ENCODE results near the gene PNPLA7. TPM values are rescaled to one million over a fixed set of nuclear protein-coding genes. Genes with fewer than 3 reads are reported as not detected.

Gene PNPLA7
- total RNA-seq, 4 donors from 2014 or later = 4.5 to 10.5 (median 9.4) TPM

DNA sequence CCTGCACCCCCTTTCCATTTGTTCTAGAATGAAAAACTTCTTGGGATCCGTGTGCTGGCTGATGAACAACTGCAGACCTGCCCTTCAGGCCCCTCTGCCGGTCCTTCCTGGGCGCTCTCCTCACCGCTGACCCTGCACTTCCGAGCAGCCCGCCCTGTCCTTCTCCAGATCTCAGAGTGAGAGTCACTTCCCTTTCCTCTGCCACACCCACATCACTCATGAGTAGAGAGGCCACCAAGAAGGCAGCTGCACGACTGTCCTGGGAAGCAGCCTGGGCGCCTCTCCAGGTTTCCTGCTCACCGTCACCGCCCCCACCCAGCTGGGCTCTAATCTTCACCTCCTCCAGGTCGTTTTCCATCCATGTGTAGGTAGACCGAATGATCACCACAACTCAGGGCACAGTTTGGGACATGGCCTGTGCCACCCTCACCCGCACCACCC, 56.1 kb downstream of the PNPLA7 start:
- intact Hi-C loops (cut with DNase I; ENCODE audit: low total_unique reads) (no loop called here), in situ Hi-C loops (cut with MboI; ENCODE audit: low sequenced_read_pairs in 4 of 4) (no loop called here)
- ATAC-seq = no peak

DNA sequence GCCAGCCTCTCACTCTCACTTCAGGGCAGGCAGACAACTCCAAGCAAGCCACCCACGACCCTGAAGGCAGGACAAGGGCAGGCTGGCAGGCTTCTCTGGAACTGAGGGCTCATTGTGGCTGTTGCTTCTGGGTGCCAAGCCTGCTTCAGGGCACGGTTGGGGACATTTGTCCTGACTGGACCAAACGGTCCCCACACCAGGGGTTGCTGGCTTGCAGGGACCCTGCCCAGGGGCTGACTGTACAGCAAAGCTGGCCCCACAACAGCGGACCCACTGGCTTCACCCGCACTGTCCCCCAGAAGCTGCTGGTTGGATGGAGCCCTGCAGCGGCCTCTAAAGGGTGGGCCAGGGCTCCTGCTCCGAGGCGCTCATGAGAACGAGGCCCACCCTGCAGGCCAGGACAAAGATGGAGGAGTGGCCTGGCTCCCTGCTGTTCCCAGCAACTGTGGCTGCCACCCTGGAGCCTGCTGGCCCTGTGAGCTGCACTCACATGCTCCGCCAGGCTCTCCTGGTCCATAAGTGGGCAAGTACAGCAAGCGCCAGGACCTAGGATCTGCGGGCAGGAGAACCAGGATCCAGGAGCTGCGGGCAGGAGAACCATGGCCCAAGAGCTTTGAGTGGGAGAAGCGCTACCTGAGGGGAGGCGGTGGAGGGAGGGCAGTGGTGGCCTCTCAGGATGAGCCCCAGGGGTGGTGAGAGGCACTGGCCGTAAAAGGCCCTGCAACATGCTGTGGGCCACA, 56.7 kb downstream of the PNPLA7 start:
- H3K27ac ChIP-seq = no peak overlapping the region
- no peak overlapping the region for H3K4me3 ChIP-seq
- H3K4me1 ChIP-seq = no peaks in the 10 kb centered on the region
- in situ Hi-C loops (cut with MboI; ENCODE audit: low sequenced_read_pairs in 4 of 4) (no loop called here), intact Hi-C loops (cut with DNase I; ENCODE audit: low total_unique reads) (no loop called here)
- DNase-seq (no peak), ATAC-seq (no peak)
- H3K9me3 ChIP-seq = no peaks in the 10 kb centered on the region
- TF ChIP-seq, protein P1, sequence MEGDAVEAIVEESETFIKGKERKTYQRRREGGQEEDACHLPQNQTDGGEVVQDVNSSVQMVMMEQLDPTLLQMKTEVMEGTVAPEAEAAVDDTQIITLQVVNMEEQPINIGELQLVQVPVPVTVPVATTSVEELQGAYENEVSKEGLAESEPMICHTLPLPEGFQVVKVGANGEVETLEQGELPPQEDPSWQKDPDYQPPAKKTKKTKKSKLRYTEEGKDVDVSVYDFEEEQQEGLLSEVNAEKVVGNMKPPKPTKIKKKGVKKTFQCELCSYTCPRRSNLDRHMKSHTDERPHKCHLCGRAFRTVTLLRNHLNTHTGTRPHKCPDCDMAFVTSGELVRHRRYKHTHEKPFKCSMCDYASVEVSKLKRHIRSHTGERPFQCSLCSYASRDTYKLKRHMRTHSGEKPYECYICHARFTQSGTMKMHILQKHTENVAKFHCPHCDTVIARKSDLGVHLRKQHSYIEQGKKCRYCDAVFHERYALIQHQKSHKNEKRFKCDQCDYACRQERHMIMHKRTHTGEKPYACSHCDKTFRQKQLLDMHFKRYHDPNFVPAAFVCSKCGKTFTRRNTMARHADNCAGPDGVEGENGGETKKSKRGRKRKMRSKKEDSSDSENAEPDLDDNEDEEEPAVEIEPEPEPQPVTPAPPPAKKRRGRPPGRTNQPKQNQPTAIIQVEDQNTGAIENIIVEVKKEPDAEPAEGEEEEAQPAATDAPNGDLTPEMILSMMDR (IDR thresholded peaks at IDR 0.05 in 4 of 5, conservative IDR thresholded peaks at IDR 0.05 in 1 of 5) = no peak
- TF ChIP-seq POLR2A (IDR thresholded peaks at IDR 0.05) = no peak
- peaks cover 0 to 14% of the 10 kb centered on the region in 2 donors for H3K36me3 ChIP-seq
- no peaks in the 10 kb centered on the region for H3K27me3 ChIP-seq

More for the DNA sequence above, 56.1 kb downstream of the PNPLA7 start:
- no peak overlapping the region for H3K4me3 ChIP-seq
- H3K4me1 ChIP-seq = no peaks in the 10 kb centered on the region
- H3K27me3 ChIP-seq = no peaks in the 10 kb centered on the region
- no peaks in the 10 kb centered on the region for H3K9me3 ChIP-seq
- DNase-seq = no peak
- H3K27ac ChIP-seq = no peak overlapping the region
- H3K36me3 ChIP-seq = peaks cover 0 to 12% of the 10 kb centered on the region in 2 donors
- TF ChIP-seq POLR2A (IDR thresholded peaks at IDR 0.05) = no peak
- TF ChIP-seq, protein P1 (IDR thresholded peaks at IDR 0.05 in 4 of 5, conservative IDR thresholded peaks at IDR 0.05 in 1 of 5) = no peak

DNA sequence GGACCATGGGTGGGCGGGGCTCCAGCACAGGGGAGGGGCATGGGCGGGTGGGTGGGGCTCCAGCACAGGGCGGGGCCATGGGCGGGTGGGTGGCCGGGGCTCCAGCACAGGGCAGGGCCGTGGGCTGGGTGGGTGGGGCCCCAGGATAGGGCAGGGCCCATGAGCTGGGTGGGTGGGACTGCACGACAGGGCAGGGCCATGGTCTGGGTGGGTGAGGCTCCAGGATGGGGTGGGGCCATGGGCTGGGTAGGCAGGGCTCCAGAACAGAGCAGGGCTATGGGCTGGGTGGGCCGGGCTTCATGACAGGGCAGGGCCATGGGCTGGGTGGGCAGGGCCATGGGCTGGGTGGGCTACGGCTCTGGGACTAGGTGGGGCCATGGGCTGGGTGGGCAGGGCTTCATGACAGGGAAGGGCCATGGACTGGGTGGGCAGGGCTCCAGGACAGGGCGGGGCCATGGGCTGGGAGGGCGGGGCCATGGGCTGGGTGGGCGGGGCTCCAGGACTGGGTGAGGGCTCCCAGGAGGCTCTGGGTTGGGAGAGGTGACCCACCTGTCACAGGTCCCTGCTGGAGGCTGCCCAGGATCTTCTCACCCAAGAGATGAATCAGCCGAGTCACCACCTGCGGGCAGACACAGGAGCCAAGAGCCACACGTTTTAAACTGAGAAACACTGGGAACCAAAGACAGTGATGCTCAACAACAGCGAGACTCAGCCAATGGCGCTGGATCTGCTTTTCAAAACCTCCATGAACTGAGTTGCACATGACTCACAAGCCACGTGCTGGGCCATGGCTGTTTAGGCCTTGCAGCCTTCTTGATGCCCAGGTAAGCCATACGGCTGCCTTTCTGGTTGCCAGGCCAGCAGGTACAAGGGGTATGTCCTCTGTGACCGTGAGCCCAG, 57.5 kb downstream of the PNPLA7 start:
- Histone ChIP-seq H3K4me3 (no peak overlapping the region), H3K36me3 (peaks cover 0 to 14% of the 10 kb centered on the region in 2 donors), H3K4me1 (no peaks in the 10 kb centered on the region), H3K27me3 (no peaks in the 10 kb centered on the region), H3K27ac (no peak overlapping the region), H3K9me3 (no peaks in the 10 kb centered on the region)
- ATAC-seq (no peak), DNase-seq (no peak)
- intact Hi-C loops (cut with DNase I; ENCODE audit: low total_unique reads) = no loop called here
- in situ Hi-C loops (cut with MboI; ENCODE audit: low sequenced_read_pairs in 4 of 4) = no loop called here
- TF ChIP-seq, protein P1 (IDR thresholded peaks at IDR 0.05 in 4 of 5, conservative IDR thresholded peaks at IDR 0.05 in 1 of 5) = no peak
- TF ChIP-seq POLR2A (IDR thresholded peaks at IDR 0.05) = no peak

DNA sequence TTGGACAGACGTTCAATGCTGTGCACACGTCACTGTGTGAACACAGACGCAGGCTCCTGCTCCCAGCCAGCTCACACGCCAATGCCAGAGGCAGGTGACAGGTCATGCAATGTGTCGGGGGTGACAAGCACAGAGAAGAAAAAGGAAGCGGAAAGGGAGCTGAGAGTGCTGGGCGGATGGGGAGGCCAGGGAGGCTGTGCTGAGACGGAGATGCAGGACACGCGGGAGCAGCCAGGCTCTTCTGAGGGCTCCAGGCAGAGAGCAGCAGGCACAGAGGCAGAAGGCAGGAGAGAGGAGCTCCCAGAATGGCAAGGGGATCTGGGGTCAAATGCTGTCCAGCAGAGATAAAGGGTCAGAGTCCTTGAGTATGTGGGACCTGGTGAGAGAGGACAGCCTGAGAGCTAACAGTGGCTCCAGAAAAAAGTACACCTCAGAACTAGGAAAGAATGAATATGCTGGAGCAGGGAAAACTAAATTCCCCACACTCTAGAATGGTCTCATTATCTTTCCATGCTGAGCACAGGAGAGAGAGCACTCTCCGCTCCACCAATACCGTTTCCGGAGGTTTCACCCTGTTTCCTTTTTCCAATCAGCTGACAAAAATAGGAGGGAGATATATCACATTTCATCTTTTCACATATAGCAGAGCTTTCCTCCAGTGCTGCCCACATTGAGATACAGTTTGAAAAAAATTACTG, 58.3 kb downstream of the PNPLA7 start:
- Histone ChIP-seq H3K27ac (no peak overlapping the region), H3K9me3 (no peaks in the 10 kb centered on the region), H3K4me3 (no peak overlapping the region), H3K27me3 (no peaks in the 10 kb centered on the region), H3K4me1 (no peaks in the 10 kb centered on the region), H3K36me3 (peaks cover 0 to 19% of the 10 kb centered on the region in 2 donors)
- in situ Hi-C loops (cut with MboI; ENCODE audit: low sequenced_read_pairs in 4 of 4) = no loop called here
- ATAC-seq = no peak
- DNase-seq = no peak
- no peak for TF ChIP-seq POLR2A (IDR thresholded peaks at IDR 0.05)
- TF ChIP-seq, protein P1 (IDR thresholded peaks at IDR 0.05 in 4 of 5, conservative IDR thresholded peaks at IDR 0.05 in 1 of 5) = no peak
- intact Hi-C loops (cut with DNase I; ENCODE audit: low total_unique reads) = no loop called here

All from gastrocnemius medialis (tissue), 4 donors.